Ascending aorta (tissue), 2 donors: ENCODE results near the gene LRP5. TPM values are rescaled to one million over a fixed set of nuclear protein-coding genes. Genes with fewer than 3 reads are reported as not detected.

ENCODE experiments used
- DNase-seq, 2 donors: peaks; one replicate each; pipeline ENCODE4 v3.0.0-alpha.2; 2019; ENCODE audit warnings: low spot score in 2 of 2
- H3K27ac ChIP-seq, 2 donors: fragments of 200-600 bp; sonication (generic); one replicate each; pipeline ENCODE4 v1.5.1; 2016 to 2017; ENCODE audit warnings: mild to moderate bottlenecking in 1 of 2
- H3K27me3 ChIP-seq: fragments of 200-600 bp; sonication (generic); one replicate; pipeline ENCODE4 v1.5.1; 2017
- H3K36me3 ChIP-seq, 2 donors: fragments of 200-600 bp; sonication (generic); one replicate each; pipeline ENCODE4 v1.5.1; 2016
- H3K4me1 ChIP-seq, 2 donors: fragments of 200-600 bp; sonication (generic); one replicate each; pipeline ENCODE4 v1.5.1; 2016 to 2017; ENCODE audit warnings: mild to moderate bottlenecking in 1 of 2
- H3K4me3 ChIP-seq, 2 donors: fragments of 200-600 bp; sonication (generic); one replicate each; pipeline ENCODE4 v1.5.1; 2016 to 2017; ENCODE audit warnings: mild to moderate bottlenecking in 1 of 2
- H3K9me3 ChIP-seq, 2 donors: fragments of 200-600 bp; sonication (generic); one replicate each; pipeline ENCODE4 v1.5.1; 2016
- CTCF ChIP-seq, 3 experiments: fragments of 200-600 bp in 2 of 3; fragments of 450-650 bp in 1 of 3; sonication (generic) in 2 of 3; IDR thresholded peaks; one replicate each; pipeline ENCODE4 v1.5.1; 2016 to 2019; ENCODE audit warnings: antibody characterized with exemption in 3 of 3, mild to moderate bottlenecking in 1 of 3, moderate library complexity in 1 of 3
- intact Hi-C: fragments of 100-400 bp; cut with DNase I; formaldehyde crosslinking; loops from one replicate; pipeline ENCODE4 v1.15.1; 2023
- total RNA-seq: library from RNA; depleted of rRNA; stranded (reverse); fragments of >200 nt; gene quantifications from one replicate; pipeline ENCODE4 v1.1.0, GENCODE V29; 2016

LRP5 gene
- total RNA-seq, 1 donor from 2014 or later = 130 TPM

GRCh38 chr11:68334923-68335322 lies 22.5 kb downstream of the LRP5 start:
- intact Hi-C loops = no loop called here
- Histone ChIP-seq H3K9me3 (no peaks in the 10 kb centered on the region), H3K27ac (no peak overlapping the region), H3K36me3 (no peaks in the 10 kb centered on the region), H3K4me3 (no peak overlapping the region), H3K4me1 (peaks cover 7 to 40% of the 10 kb centered on the region in 2 donors), H3K27me3 (no peaks in the 10 kb centered on the region)
- DNase-seq = no peak
- no peak for TF ChIP-seq CTCF (IDR thresholded peaks at IDR 0.05)

GRCh38 chr11:68335683-68336082 lies 23.3 kb downstream of the LRP5 start:
- Histone ChIP-seq H3K4me3 (no peak overlapping the region), H3K27ac (no peak overlapping the region), H3K4me1 (peaks cover 11 to 40% of the 10 kb centered on the region in 2 donors), H3K36me3 (no peaks in the 10 kb centered on the region), H3K27me3 (no peaks in the 10 kb centered on the region), H3K9me3 (no peaks in the 10 kb centered on the region)
- intact Hi-C loops = no loop called here
- TF ChIP-seq CTCF (IDR thresholded peaks at IDR 0.05) = no peak
- no peak for DNase-seq

- TF ChIP-seq CTCF (IDR thresholded peaks at IDR 0.05) = no peak
- H3K9me3 ChIP-seq = no peaks in the 10 kb centered on the region
- no peaks in the 10 kb centered on the region for H3K27me3 ChIP-seq
- no peak overlapping the region for H3K4me3 ChIP-seq
- intact Hi-C loops = no loop called here
- H3K4me1 ChIP-seq = peaks cover 14 to 48% of the 10 kb centered on the region in 2 donors
- no peak overlapping the region for H3K27ac ChIP-seq
- H3K36me3 ChIP-seq = no peaks in the 10 kb centered on the region
- DNase-seq = no peak
These were observed 24.3 kb downstream of the LRP5 start for GRCh38 chr11:68336716-68337115.

- DNase-seq = no peak
These were observed 25.0 kb downstream of the LRP5 start for GRCh38 chr11:68337399-68337835.

GRCh38 chr11:68338051-68338780 lies 25.8 kb downstream of the LRP5 start:
- Histone ChIP-seq H3K9me3 (no peaks in the 10 kb centered on the region), H3K36me3 (no peaks in the 10 kb centered on the region), H3K4me1 (peaks cover 13 to 54% of the 10 kb centered on the region in 2 donors), H3K27ac (peak overlapping the region; percentile 29 to 43), H3K27me3 (no peaks in the 10 kb centered on the region), H3K4me3 (no peak overlapping the region)
- TF ChIP-seq CTCF (IDR thresholded peaks at IDR 0.05) = no peak
- intact Hi-C loops = no loop called here
- DNase-seq = no peak

More at GRCh38 chr11:68337399-68337835, 25.0 kb downstream of the LRP5 start:
- intact Hi-C loops = no loop called here
- H3K4me1 ChIP-seq = peaks cover 15 to 52% of the 10 kb centered on the region in 2 donors
- no peak overlapping the region for H3K4me3 ChIP-seq
- H3K27me3 ChIP-seq = no peaks in the 10 kb centered on the region
- no peak for TF ChIP-seq CTCF (IDR thresholded peaks at IDR 0.05)
- no peaks in the 10 kb centered on the region for H3K36me3 ChIP-seq
- H3K9me3 ChIP-seq = no peaks in the 10 kb centered on the region
- peak overlapping the region in 1 of 2 donors; percentile 29 for H3K27ac ChIP-seq
